Glutamatergic neuron (in vitro differentiated cells): ENCODE data around the gene MMP10. TPM values are rescaled to one million over a fixed set of nuclear protein-coding genes. Genes with fewer than 3 reads are reported as not detected.

Experiments used
- DNase-seq: peaks from one replicate; pipeline ENCODE4 v3.0.0; 2022
- H3K27ac Mint-ChIP-seq: one replicate; pipeline ENCODE4 v1.8.0; 2020; ENCODE audit warnings: mild to moderate bottlenecking, mixed read lengths, inconsistent platforms; ENCODE audit not compliant: unreplicated experiment
- H3K27me3 Mint-ChIP-seq: one replicate; pipeline ENCODE4 v1.8.0; 2020; ENCODE audit warnings: mild to moderate bottlenecking, moderate library complexity, mixed read lengths, inconsistent platforms; ENCODE audit not compliant: unreplicated experiment
- H3K36me3 Mint-ChIP-seq: one replicate; pipeline ENCODE4 v1.8.0; 2020; ENCODE audit warnings: mild to moderate bottlenecking, mixed read lengths, inconsistent platforms; ENCODE audit not compliant: unreplicated experiment
- H3K4me1 Mint-ChIP-seq: one replicate; pipeline ENCODE4 v1.8.0; 2020; ENCODE audit warnings: mild to moderate bottlenecking, low read depth, mixed read lengths, inconsistent platforms; ENCODE audit not compliant: unreplicated experiment
- H3K4me3 Mint-ChIP-seq: one replicate; pipeline ENCODE4 v1.8.0; 2020; ENCODE audit warnings: mild to moderate bottlenecking, mixed read lengths, inconsistent platforms; ENCODE audit not compliant: unreplicated experiment
- H3K9me3 Mint-ChIP-seq: one replicate; pipeline ENCODE4 v1.8.0; 2020; ENCODE audit warnings: mild to moderate bottlenecking, moderate library complexity, mixed read lengths, inconsistent platforms; ENCODE audit not compliant: unreplicated experiment
- total RNA-seq: library from RNA; stranded (reverse); fragmentation: NEBNext Ultra II Directional; extraction: Animal tissue kit (Norgen Biotek cat#: 25700); gene quantifications from one replicate; pipeline ENCODE4 v1.2.1, GENCODE V29; 2021; ENCODE audit not compliant: unreplicated experiment
- TF ChIP-seq, protein P1 (sequence below): fragments of 200-600 bp; sonication (generic); IDR thresholded peaks from one replicate; pipeline ENCODE4 v1.5.0; 2021; ENCODE audit not compliant: partially characterized antibody, unreplicated experiment

The MMP10 gene
- total RNA-seq, 1 donor from 2014 or later = not detected

DNA sequence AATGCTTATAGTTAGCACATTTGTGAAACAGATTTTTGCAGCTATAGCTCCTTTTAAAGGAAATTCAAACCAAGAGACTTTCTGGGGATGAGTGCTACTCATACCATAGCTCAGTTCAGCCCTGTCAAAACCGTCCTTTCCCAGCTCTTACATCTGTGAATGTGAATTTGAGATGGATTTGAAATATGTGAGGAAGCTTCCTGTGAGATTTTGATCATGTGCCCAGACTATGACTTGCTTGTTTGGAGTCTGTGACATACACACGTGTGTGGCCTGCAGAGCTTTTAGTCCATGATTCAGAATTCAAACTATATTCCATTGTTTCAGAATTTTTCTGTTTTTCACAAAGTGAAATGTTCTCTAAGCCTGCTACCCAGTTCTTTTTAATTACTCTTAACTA is 21.9 kb upstream of the MMP10 start:
- H3K4me3 Mint-ChIP-seq = no peak overlapping the region
- H3K27me3 Mint-ChIP-seq = peaks cover 3% of the 10 kb centered on the region
- TF ChIP-seq, protein P1, sequence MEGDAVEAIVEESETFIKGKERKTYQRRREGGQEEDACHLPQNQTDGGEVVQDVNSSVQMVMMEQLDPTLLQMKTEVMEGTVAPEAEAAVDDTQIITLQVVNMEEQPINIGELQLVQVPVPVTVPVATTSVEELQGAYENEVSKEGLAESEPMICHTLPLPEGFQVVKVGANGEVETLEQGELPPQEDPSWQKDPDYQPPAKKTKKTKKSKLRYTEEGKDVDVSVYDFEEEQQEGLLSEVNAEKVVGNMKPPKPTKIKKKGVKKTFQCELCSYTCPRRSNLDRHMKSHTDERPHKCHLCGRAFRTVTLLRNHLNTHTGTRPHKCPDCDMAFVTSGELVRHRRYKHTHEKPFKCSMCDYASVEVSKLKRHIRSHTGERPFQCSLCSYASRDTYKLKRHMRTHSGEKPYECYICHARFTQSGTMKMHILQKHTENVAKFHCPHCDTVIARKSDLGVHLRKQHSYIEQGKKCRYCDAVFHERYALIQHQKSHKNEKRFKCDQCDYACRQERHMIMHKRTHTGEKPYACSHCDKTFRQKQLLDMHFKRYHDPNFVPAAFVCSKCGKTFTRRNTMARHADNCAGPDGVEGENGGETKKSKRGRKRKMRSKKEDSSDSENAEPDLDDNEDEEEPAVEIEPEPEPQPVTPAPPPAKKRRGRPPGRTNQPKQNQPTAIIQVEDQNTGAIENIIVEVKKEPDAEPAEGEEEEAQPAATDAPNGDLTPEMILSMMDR = no peak
- no peak overlapping the region for H3K27ac Mint-ChIP-seq
- H3K36me3 Mint-ChIP-seq = no peaks in the 10 kb centered on the region
- no peaks in the 10 kb centered on the region for H3K9me3 Mint-ChIP-seq
- no peaks in the 10 kb centered on the region for H3K4me1 Mint-ChIP-seq
- no peak for DNase-seq

DNA sequence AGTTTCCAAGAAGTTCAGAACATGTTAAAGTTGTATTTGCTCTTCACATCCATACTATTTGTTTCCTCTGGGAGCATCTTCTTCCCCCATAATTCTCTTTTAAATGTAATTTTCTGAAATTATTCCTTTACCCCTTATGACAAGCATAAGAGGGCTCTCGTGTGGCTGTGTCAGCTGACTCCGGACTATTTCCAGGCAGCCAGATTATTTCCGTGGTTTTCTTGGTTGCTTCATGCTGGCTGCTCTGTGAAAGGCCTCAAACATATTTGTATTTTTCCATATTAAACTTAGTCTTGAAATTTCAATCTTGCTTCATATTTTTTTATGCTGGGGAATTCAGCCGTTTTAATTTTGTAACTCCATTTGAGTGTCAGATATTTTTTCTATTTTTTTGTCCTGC is 20.3 kb upstream of the MMP10 start:
- TF ChIP-seq, protein P1 = no peak
- Mint-ChIP-seq H3K4me1 (no peaks in the 10 kb centered on the region), H3K4me3 (no peak overlapping the region), H3K27me3 (peaks cover 3% of the 10 kb centered on the region), H3K9me3 (no peaks in the 10 kb centered on the region), H3K36me3 (no peaks in the 10 kb centered on the region), H3K27ac (no peak overlapping the region)
- no peak for DNase-seq

DNA sequence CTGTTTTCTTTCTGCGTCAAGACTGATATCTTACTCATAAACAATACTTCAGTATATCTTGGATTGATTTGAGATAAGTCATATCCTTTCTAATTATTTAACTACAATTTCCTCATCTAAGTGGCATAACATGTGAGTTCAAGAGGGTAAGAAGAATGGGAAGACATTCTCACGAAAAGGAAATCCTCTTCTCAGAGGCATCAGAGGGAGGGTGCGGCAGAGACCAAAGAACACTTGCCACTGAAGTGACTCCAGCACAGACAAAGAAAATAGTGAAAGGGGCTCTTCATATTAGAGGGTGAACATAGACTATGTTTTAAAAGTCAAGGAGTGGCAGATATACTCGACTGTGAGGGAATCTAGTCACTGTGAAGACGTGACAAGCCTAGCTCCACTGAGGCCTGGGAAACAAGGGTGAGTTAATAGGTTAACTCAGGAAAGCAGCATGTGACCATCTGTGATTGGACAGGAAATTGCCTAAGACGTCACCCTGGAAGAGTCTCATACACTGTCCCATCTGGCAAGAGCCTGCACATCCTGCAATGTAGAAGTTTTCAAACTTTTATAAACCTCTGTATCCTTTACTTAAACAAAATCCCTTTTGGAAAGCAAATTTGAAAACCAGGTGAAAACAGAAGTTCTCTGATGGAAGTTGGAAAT is 19.4 kb upstream of the MMP10 start:
- Mint-ChIP-seq H3K4me1 (no peaks in the 10 kb centered on the region), H3K27ac (no peak overlapping the region), H3K4me3 (no peak overlapping the region), H3K27me3 (peaks cover 3% of the 10 kb centered on the region), H3K9me3 (no peaks in the 10 kb centered on the region), H3K36me3 (no peaks in the 10 kb centered on the region)
- no peak for DNase-seq
- TF ChIP-seq, protein P1 = no peak

DNA sequence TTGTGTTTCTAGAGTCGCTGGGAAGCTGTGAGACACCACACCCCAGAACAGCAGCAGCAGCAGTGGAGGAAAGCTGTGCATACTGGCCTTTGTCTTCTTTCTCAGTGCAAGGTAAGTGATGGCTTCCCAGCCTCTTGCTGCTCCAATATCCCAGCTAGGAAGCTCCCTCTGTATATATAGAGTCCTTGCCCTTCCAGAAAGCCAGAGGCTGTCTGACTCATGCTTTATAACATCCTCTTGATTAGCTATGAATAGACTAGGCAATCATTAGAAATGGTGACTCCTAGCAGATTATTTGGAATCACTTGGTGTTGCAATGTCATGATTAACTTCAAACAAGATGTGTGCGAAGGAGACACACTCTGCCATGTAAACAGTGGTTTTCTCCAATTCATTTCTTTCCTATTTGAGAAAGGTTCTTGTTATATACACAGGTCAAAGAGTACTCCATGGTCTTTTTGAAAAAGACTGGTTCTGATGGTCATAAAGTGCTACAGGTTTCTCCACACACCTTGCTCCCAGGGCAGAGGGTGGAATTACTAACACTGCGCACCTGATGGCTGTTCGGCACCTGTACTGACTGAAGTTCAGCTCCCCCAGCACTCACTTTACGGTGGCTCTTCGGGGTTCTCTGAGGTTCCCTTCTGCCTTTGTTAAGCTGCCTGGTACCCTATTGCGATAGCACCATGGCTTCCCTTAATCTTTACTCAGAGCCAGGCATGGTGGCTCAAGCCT is 17.8 kb upstream of the MMP10 start, which contains the start of gene MMP1:
Gene MMP1, minus strand, starts transcription at position 149 of the 735 bp plus-strand sequence. Its CDS starts 68 bp downstream, at position 81.
- Mint-ChIP-seq H3K4me3 (no peak within 1 kb of the TSS), H3K27ac (no peak within 1 kb of the TSS), H3K27me3 (peaks cover 3% of the 10 kb centered on the region), H3K4me1 (no peaks in the 10 kb centered on the region), H3K36me3 (no peaks in the 10 kb centered on the region), H3K9me3 (no peaks in the 10 kb centered on the region)
- DNase-seq = no peak
- TF ChIP-seq, protein P1 = no peak

DNA sequence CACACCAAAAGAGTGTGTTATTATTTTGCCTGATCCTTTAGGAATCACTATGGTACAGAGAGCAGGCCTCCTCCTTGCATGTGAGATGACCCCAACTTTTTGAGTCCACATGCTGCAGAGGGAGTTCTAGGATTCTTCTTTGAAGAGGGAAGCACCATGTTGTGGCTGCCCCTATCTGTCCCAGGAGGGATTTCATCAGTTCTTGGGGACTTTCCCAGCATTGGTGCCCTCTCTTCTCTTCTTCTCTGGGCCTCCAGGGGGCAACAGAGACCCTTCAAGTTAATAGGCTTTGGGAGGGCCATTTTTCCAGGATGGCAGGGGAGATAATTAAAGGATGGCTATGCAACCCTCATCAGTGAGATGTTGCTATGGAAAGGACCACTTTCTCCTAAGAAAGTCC is 14.0 kb upstream of the MMP10 start:
- no peaks in the 10 kb centered on the region for H3K36me3 Mint-ChIP-seq
- peaks cover 4% of the 10 kb centered on the region for H3K4me1 Mint-ChIP-seq
- H3K27ac Mint-ChIP-seq = no peak overlapping the region
- no peak overlapping the region for H3K4me3 Mint-ChIP-seq
- H3K27me3 Mint-ChIP-seq = no peaks in the 10 kb centered on the region
- H3K9me3 Mint-ChIP-seq = no peaks in the 10 kb centered on the region
- DNase-seq = no peak
- TF ChIP-seq, protein P1 = peak; percentile 49
